C1 segment of cervical spinal cord (tissue), 14 donors: ENCODE measurements around the gene HSD3B2.

Experiments
- DNase-seq, 14 donors: peaks; one replicate each; lab custom pipeline; 2025; lab: John Stamatoyannopoulos, UW

The HSD3B2 gene

DNA sequence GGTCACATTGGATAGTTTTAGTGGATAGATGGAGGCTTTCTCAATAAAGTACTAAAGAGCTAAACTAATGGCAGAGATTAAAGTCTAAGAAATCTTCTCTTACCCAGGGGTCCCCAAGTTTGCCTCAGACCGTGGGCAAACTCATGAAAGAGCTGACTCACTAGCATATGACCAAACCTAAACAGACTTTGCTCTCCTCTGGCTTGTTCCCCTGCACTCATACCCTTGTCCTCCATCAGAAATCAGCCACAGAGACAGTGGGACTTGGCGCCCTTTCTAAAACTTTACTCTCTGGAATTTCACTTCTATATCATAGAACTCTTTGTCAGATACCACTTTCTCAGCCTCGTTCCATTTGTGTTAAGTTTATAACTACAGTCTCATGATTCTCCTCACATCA, 17.0 kb upstream of the HSD3B2 start:
- DNase-seq: no peak

GRCh38 chr1:119404736-119405135, 10.2 kb upstream of the HSD3B2 start:
- no peak for DNase-seq

GRCh38 chr1:119409731-119410130, 5.2 kb upstream of the HSD3B2 start:
- no peak for DNase-seq

DNA sequence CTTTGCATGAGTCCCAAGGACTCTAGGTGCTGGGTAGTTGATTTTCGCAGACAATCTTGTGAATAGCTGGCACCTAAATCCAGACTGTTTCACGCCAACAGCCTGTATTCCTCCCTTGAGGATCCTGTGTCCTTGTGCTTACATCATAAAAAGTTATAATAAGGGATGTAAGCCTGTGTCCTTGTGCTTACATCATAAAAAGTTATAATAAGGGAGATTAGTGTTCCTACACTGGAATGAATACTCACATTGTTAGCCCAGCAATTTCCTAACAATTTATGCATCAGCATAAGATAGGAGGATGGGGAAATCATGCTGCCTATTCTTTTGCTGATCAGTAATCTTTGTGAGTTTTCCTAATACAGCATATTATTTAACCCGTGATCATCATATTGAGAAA, 4.0 kb upstream of the HSD3B2 start:
- DNase-seq: no peak

- DNase-seq: no peak
Observed at GRCh38 chr1:119416006-119416640, 1.2 kb downstream of the HSD3B2 start.

GRCh38 chr1:119419109-119419508, 4.2 kb downstream of the HSD3B2 start:
- no peak for DNase-seq

DNA sequence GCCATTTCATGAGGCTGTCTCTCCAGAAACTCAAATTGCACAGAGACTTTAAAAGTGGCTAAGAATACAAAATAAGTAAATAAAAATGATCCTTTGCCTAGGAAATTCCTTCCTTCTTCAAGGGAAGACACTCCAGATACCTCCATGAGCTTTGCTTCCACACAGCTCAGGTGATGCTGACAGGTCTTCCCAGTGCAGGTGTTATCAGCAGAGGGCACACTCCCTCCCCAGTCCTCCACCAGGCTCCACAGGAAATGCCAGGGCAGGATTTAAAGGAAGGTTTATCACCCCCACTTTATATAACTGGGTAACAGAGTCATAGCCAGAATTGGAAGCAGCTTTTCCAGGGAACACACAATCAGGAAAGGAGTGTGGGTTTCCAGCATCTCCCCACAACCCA, 5.7 kb downstream of the HSD3B2 start:
- no peak for DNase-seq

GRCh38 chr1:119422631-119423030, 7.7 kb downstream of the HSD3B2 start:
- DNase-seq: no peak

DNA sequence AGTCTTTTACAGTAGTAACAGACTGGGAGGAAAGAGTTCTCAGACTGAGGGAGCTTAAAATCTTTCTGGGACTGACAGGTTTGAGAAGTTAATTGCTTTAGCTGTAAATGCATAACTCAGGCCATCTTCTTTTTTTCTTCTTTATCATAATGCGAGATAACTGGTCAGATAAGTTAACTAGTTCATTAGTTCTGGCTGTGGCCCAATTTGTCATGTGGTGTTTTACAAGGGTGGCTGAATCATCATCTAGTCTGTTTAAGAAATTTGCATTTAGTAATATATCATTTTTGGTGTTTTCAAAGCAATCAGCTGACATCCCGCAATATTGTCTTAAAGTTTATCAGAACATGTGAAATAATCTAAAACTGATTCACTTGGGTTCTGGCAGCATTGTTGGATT, 14.0 kb downstream of the HSD3B2 start:
- DNase-seq: no peak

DNA sequence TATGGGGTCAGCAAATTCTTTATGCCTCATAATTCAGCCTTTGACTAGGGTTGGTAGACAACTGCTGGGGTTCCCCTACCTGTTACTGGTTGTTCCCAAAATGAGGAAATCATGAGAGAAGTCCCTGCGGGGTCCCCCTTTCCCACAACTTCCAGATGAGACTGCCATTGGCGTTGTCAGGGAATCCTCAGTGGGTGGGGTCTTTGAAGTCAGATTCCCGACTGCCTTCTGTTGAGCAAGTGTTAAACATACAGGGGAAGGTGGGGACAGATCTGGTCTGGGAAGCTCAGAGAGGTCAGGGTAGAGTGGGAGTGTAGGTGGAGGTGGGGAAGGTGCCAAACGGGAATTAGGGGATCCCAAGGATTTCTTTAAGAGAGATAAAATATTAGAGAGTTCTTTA, 14.7 kb downstream of the HSD3B2 start:
- no peak for DNase-seq

GRCh38 chr1:119430486-119430885, 15.5 kb downstream of the HSD3B2 start:
- DNase-seq: no peak

- DNase-seq: no peak
Observed at GRCh38 chr1:119431836-119432235, 16.9 kb downstream of the HSD3B2 start.

GRCh38 chr1:119435052-119435451, 20.1 kb downstream of the HSD3B2 start:
- no peak for DNase-seq

DNA sequence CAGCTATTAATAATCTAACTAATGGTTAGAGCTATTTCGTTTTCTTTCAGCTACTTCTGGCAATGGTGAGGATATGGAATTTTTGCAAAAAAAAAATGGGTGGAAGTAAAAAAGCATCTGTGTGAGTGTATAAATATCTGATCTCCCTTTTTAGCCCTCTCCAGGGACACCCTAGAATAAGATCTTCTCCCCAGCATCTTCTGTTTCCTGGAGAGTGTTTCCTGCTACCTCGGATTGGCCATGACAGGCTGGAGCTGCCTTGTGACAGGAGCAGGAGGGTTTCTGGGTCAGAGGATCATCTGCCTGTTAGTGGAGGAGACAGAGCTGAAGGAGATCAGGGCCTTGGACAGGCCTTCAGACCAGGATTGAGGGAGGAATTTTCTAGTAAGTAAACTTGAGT, 23.8 kb downstream of the HSD3B2 start:
- no peak for DNase-seq

DNA sequence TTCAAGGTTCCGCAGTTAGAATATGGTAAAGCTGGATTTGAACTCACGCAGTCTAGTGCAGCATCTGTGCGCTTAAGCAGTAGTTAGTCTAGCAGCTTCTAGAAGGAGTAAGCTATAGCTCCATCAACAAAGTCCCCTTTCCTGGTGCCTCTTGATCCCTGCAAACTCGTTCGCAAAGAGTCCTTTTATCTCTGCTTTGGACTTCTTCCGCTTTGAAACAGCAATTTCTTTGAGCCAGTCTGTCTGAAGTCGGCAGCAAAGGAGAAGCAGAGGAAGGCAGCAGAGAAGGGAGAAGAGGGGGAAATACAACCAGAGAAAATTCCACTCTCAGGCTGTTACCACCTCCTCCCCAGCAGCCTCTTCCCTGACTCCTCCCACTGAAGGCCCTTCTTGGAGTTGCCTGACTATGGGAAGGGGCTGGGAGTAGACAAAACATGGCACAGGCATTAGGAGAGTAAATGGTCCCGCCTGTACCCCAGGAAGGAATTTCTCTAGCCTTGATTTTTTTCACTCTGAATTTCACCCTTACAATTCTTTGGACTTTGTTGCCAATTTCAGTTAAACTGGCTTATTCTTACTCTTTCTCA, 25.9 kb downstream of the HSD3B2 start:
- no peak for DNase-seq

DNA sequence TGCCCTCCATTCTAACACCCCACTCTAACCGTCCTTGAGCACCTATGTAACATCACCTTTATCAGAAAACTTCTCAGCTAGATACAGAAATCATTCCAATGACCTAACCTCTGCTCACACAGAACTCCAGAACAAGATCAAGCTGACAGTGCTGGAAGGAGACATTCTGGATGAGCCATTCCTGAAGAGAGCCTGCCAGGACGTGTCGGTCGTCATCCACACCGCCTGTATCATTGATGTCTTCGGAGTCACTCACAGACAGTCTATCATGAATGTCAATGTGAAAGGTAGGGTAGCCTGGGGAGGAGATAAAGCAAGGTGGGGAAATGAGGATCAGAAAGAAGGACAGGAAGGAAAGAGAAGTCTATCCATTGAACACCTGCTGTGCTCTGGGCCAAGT, 27.8 kb downstream of the HSD3B2 start:
- DNase-seq: no peak

DNA sequence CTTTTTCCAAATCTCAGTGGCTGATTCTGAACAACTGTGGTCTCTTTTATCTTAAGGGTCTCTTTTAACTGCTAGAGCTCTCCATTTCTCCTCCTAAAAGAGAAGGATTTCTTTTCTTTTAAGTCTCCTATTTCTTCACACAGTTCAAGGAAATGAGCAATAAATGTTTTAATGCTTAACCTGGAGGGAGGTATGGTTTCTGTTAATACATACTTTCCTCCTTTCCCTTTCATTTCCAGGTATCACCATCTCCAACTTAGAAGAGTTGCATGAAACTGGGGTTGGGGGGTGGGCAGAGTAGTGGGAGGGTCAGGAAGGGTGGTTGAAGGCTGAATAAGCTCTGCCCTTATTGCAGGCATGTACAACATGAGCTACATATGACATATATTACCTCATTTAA, 31.4 kb downstream of the HSD3B2 start:
- no peak for DNase-seq

DNA sequence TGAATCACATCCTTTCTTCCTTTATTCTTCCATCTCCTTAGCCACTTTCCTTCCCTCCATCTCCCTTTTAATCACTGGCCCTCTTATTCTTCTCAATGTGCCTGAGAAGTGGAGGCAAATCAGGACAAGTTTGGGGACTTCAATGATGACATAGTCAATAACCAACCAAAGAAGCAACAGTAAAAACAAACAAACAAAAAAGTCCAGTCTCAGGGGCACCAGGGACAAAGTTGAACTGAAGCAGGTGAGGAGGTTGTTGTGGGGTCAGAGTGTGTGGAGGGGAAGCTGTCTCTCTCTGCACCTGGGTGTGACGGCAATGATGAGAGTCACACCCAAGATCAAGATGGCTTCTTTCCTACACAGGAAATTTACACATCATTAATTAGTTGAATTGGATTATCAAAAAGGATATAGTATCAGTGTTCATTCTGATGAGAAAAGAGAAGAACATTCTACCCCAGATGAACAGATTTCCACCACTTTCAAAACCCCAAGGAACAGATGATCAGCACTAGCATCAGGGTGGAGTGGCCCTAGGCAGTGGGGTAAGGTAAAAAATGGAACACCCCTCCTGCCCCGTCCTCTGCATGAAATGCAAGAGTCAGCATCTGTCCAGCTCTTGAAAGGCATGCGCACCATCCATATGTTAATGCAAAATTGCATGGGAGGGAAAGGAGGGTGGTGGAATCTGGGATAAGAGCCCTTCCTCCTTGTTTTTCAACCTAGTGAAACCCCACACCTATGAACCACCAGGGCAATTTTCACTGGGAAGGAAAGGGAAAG, 32.6 kb downstream of the HSD3B2 start:
- no peak for DNase-seq

- no peak for DNase-seq
Observed at GRCh38 chr1:119448127-119448511, 33.2 kb downstream of the HSD3B2 start.

DNA sequence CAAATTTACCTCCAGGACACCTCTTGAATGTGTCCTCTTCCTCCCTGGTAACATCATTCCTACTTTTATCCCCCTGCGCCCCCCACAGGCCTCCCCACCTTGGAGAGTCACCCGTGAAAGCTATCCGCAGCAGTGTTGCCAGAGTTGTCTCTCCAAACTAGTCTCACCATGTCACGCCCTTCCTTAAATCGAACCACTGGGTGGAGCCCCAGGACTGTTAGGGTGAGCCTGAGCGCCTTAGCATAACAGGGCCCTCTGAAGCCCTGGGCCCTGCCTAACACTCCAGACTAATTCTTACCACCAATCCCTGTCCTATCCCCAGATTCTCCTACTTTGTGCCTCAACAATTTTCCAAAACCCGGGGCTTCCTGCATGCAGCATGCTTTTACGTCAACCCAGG, 35.0 kb downstream of the HSD3B2 start:
- no peak for DNase-seq

DNA sequence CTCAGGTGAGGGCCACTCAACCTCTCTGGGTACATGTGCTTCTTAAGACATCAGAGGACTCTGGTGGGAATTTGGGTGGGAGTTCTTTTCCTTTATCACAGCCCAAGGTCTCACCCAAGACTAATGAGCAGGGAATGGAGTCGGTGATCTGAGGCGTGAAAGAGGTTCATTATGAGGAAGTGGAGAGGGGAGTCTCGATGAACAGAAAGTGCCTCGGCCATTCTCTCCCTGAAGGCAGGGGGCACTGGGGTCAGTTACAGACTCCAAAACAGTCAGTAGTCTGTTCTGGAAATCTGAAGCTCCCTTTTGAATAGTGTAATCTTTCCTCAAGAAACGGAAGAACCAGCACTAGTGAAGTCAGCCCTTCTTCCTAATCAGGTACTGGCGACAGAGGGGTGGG, 36.2 kb downstream of the HSD3B2 start:
- no peak for DNase-seq

GRCh38 chr1:119452091-119452490, 37.1 kb downstream of the HSD3B2 start:
- DNase-seq: no peak

- DNase-seq: no peak
Observed at GRCh38 chr1:119453021-119453420, 38.1 kb downstream of the HSD3B2 start.
